Measurements from ENCODE around the gene BRIP1. TPM values are rescaled to one million over a fixed set of nuclear protein-coding genes. Genes with fewer than 3 reads are reported as not detected.
"Not testable (repeated sequence)": the region's sequence is repeated elsewhere in the genome, so short reads cannot be mapped to it uniquely, and the experiment has no call there.

Gene BRIP1
- total RNA-seq, 1 donor from 2014 or later = 0.83 TPM

GRCh38 chr17:61863801-61864126, 436 bp upstream of the BRIP1 start:
- DNase-seq (ENCODE audit: low spot score) = no peak

- DNase-seq (ENCODE audit: low spot score) = no peak
Measured at GRCh38 chr17:61862105-61862574, 1.2 kb downstream of the BRIP1 start.

DNA sequence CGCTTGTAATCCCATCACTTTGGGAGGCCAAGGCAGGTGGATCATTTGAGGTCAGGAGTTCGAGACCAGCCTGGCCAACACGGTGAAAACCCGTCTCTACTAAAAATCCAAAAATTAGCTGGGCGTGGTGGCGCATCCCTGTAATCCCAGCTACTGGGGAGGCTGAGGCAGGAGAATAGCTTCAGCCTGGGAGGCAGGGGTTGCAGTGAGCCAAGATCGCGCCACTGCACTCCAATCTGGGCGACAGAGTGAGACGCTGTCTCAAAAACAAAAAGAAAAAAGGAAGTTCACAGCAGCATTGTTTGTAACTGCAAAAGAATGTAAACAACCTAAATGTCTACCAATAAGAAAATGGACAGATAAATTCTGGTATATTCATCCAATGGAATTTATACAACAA, 2.9 kb downstream of the BRIP1 start:
- DNase-seq (ENCODE audit: low spot score) = not testable (repeated sequence)

DNA sequence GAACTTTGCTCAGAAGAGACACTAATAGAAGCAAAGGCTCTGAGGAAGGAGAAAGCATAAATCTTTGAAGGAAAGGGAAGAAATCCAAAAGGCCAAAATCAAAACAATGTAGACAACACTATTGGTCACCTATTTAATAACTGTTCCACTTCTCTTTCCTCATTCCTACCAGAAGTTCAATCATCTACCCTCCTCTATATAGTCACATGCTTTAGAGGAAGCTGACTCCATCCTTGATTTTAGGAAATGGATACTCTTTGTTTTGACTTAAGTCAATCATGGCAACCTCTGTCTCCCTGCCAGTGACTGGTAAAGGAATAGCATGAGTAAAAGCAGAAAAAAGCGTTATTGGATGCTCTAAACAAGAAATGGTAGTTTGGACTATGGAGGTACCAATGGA, 7.3 kb downstream of the BRIP1 start:
- DNase-seq (ENCODE audit: low spot score) = no peak

- no peak for DNase-seq (ENCODE audit: low spot score)
Measured at GRCh38 chr17:61852857-61853256, 10.5 kb downstream of the BRIP1 start.

- DNase-seq (ENCODE audit: low spot score) = no peak
Measured at GRCh38 chr17:61849674-61850073, 13.7 kb downstream of the BRIP1 start.

GRCh38 chr17:61848896-61849295, 14.4 kb downstream of the BRIP1 start:
- no peak for DNase-seq (ENCODE audit: low spot score)

DNA sequence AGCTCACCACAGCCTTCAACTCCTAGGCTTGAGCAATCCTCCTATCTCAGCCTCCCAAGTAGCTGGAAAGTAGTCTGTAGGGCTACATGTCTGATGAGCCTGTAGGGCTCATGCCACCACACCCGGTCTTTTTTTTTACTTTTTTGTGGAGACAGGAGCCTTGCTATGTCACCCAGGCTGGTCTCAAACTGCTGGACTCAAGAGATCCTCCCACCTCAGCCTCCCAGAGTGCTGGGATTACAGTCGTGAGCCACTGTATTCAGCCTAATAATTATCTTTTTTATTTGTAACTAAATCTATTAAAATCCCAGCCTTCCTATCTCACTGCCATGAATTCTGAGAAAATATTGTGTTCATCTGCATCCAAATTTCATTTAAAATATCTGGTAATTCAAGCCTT, 15.1 kb downstream of the BRIP1 start:
- no peak for DNase-seq (ENCODE audit: low spot score)

DNA sequence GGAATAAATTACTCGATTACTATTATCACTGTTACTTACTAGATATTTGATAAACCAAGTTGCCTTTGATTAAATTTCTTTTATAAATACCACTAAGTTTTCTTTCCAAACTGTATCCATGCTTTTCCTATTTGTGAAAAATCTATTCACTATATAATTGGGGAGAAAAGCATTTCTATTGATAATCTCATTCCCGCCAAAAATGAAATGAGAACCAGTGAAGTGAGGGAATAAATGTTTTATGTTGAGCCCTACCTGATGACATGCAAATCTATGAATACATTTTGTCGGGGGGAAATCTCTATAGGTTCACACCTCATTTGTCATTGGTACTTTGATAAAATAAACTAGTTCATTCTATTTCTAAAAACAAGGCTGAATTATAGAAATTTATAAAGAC, 15.7 kb downstream of the BRIP1 start:
- DNase-seq (ENCODE audit: low spot score) = no peak

GRCh38 chr17:61846761-61847375, 16.5 kb downstream of the BRIP1 start:
- no peak for DNase-seq (ENCODE audit: low spot score)

DNA sequence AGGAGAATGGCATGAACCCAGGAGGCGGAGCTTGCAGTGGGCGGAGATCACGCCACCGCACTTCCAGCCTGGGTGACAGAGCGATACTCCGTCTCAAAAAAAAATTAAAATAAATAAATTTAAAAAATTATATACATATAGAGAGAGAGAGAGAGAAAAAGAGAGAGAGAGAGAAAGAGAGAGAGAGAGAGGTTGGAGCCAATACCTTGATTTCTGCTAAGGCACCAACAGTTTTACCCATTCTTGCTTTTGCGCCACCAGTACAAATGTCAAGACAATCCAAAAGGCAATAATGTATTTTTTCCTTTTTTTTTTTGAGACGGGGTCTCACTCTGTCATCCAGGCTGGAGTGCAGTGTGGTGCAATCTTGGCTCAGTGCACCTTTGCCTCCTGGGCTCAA, 17.2 kb downstream of the BRIP1 start:
- DNase-seq (ENCODE audit: low spot score) = no peak

DNA sequence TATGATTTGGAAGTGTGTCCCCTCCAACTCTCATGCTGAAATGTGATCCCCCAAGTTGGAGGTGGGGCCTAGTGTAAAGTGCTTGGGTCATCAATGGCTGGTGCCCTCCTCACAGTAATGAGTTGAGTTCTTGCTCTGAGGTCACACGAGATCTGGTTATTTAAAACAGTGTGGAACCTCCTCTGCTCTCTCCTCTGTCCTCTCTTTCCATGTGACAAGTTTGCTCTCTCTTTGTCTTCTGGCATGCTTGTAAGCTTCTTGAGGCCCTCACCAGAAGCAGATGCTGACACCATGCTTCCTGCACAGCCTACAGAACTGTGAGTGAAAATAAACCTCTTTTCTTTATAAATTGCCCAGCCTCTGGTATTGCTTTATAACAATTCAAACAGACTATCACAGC, 19.9 kb downstream of the BRIP1 start:
- no peak for DNase-seq (ENCODE audit: low spot score)

DNA sequence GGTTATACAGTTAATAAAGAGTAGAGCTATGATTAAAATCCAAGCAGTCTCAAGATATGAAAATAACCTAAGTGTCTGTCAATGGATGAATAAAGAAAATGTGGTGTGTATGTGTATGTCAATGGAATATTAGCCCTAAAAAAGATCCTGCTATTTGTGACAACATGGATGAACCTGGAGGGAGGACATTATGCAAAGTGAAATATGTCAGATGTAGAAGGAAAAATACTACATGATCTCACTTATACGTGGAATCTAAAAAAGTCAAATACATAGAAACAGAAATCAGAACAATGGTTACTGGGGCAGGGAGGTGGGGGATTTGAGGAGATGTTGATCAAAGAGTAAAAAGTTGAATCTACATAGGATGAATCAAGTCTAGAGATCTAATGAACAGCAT, 20.4 kb downstream of the BRIP1 start:
- DNase-seq (ENCODE audit: low spot score) = no peak

DNA sequence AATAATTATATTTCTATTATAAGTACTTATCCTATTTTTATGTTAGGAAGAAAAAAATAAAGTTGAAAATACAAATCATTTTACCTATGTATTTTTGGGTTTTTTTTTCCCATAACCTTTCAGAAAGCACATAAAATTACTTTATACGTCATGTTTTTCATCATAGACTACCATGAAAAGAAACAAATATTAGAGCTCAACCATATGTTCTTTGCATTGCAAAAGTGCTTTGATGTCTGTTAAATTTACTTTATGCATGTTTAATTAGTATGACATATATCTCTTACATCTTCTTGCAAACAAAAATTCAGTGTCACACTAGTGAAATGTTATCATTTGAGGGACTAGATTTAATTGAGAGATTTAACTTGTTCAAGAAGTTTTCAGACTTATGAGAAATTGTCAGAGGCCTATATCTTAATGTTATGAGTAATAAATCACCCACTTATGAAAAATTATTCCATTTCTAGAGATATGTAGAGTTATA, 24.0 kb downstream of the BRIP1 start:
- no peak for DNase-seq (ENCODE audit: low spot score)

GRCh38 chr17:61837175-61838051, 25.9 kb downstream of the BRIP1 start:
- peak; percentile 54 for DNase-seq (ENCODE audit: low spot score)

DNA sequence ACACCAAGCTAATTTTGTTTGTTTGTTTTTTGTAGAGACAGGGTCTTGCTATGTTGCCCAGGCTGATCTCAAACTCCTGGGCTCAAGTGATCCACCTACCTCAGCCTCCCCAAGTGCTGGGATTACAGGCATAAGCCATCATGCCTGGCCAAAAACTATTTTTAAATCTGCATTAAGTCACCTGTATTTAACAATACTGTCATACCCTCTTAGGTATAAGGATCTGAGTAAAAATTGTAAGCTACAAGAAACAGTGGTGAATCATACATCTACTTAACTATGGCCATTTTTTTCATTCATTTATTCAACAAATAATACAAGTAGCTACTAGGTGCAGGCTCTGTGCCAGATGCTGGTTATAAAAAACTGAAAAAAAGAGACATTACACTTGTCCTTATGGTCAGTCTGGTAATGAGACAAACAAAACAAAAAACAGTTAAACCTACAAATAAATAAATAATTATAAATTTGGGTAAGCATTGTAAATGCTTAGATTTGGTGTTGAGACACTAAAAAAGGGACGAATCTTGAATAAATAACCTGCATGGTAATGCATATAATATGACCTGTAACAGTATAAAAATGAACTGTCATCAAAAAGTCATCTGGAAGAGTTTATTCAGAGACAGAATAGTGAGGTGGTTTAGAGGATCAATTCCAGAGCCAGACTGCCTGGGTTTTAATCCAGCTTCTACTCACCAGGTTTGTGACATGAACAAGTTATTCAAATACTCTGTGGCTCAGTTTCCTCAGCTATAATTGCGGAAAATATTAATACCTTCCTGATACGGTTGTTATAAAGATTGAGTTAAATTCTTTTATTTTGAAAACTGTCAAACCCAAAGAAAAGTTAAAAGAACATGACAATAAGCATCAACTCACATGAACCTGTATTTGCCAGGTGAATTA, 26.8 kb downstream of the BRIP1 start:
- no peak for DNase-seq (ENCODE audit: low spot score)

- no peak for DNase-seq (ENCODE audit: low spot score)
Measured at GRCh38 chr17:61835606-61836005, 27.7 kb downstream of the BRIP1 start.

DNA sequence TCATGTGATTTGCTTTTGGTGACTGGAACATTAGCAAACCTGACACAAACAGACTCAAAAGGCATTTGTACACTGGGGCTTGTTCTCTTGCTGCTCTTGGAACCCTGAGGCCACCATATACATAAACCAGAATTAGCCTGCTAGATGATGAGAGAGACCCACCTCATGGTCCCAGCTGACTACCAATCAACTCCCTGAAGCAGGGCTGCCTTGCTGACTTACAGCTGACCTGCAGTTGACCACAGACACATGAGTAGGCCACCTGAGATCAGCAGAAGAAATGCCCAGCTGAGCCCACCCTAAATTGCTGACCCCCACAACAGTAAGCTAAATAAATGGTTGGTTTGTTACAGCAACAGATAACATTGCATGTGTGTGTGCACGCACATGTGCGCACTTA, 28.7 kb downstream of the BRIP1 start:
- DNase-seq (ENCODE audit: low spot score) = no peak

- DNase-seq (ENCODE audit: low spot score) = no peak
Measured at GRCh38 chr17:61833536-61834193, 29.7 kb downstream of the BRIP1 start.

DNA sequence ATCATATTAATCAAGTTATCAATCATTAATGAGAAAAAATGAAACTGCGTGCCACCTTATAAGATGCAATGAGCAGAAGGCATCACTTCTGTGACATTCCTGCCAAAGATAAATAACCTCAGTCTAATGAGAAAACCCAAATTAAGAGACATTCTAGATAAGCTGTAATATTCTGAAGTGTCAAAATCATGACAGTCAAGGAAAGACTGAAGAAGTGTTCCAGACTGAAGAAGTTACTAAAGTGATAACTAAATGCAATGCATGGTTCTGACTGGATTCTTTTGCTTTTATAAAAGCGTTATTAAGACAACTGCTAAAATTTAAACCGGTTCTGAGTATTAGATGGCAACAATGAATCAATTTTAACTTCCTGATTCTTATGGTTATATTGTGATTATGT, 30.9 kb downstream of the BRIP1 start:
- DNase-seq (ENCODE audit: low spot score) = no peak

DNA sequence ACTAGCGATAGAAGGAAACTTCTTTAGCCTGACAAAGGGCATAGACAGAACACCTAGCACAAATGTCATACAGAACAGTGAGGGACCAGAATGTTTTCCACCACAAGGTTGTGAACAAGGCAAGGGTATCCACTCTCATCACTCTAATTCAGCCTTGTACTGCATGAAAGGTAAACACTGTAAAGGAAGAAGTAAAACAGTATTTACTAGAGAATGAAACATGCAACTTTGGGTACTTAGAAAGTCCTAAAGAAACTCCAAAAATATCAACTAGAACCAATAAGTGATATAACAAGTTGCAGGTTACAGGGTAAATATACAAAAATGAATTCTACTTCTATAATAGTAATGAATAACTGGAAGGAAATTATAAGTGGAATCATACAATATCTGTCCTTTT, 32.2 kb downstream of the BRIP1 start:
- no peak for DNase-seq (ENCODE audit: low spot score)

DNA sequence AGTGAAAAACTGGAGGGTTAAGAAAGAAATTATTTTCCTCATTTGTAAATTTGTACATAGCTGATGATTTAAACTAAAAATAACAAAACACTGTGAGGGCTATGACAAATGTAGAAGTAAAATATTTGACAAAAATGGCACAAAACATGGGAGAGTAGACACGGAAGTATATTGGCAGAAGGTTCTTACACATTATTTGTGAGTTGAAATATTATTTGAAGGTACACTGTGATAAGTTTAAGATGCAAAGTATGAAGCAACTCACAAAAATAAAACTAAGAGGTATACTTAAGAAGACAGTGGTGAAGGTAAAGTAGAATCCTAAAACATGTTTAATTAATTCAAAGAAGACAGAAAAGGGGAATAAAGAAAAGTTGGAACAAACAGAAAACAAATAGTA, 34.6 kb downstream of the BRIP1 start:
- no peak for DNase-seq (ENCODE audit: low spot score)

Data from mucosa of gallbladder (tissue), 1 donor.